Measurements from ENCODE around the gene SURF6.

SURF6 gene

GRCh38 chr9:133307301-133307700 lies 28.7 kb downstream of the SURF6 start:
- Histone ChIP-seq H3K27ac (ENCODE audit: extremely low read depth, low read depth, low read length) (no peak overlapping the region), H3K36me3 (ENCODE audit: control insufficient read depth in 2 of 2, insufficient read depth in 1 of 2, low read length in 2 of 2) (no peaks in the 10 kb centered on the region), H3K4me1 (ENCODE audit: control insufficient read depth, insufficient read depth, low read length) (no peaks in the 10 kb centered on the region), H3K4me3 (ENCODE audit: low read depth, low read length) (no peak overlapping the region), H3K9me3 (ENCODE audit: control insufficient read depth, insufficient read depth, low read depth, low read length) (no peaks in the 10 kb centered on the region)
- CTCF ChIA-PET = interaction anchor here (0.6 to 2.9 kb wide), 4 partner anchors 68 to 125 kb away, joined by 3 to 12 read pairs (median 4); no protein-coding TSS in a partner anchor
- POLR2A ChIA-PET = no interaction called here
- no peak for TF ChIP-seq ZNF791 (tag by site-specific recombination; IDR thresholded peaks at IDR 0.05)
- no peak for TF ChIP-seq ZNF571 (tag by site-specific recombination; IDR thresholded peaks at IDR 0.05)
- no peak for TF ChIP-seq ZNF184 (tag by site-specific recombination; IDR thresholded peaks at IDR 0.05)
- no peak for TF ChIP-seq ZFP3 (tag by site-specific recombination; IDR thresholded peaks at IDR 0.05; ENCODE audit: low read depth)
- TF ChIP-seq IKZF3 (tag by site-specific recombination; IDR thresholded peaks at IDR 0.05) = no peak
- no peak for TF ChIP-seq ZBTB8A (tag by site-specific recombination; IDR thresholded peaks at IDR 0.05)
- no peak for TF ChIP-seq ZNF214 (tag by site-specific recombination; IDR thresholded peaks at IDR 0.05; ENCODE audit: borderline replicate concordance)
- TF ChIP-seq ZNF354C (tag by site-specific recombination; IDR thresholded peaks at IDR 0.05; ENCODE audit: borderline replicate concordance, low read depth) = no peak
- TF ChIP-seq ZNF621 (tag by site-specific recombination; IDR thresholded peaks at IDR 0.05) = no peak
- no peak for TF ChIP-seq REPIN1 (tag by site-specific recombination; IDR thresholded peaks at IDR 0.05; ENCODE audit: low read depth)
- no peak for TF ChIP-seq BCL11B (tag by site-specific recombination; IDR thresholded peaks at IDR 0.05; ENCODE audit: low read depth)
- no peak for TF ChIP-seq ZSCAN23 (tag by site-specific recombination; IDR thresholded peaks at IDR 0.05)
- no peak for TF ChIP-seq ZNF677 (tag by site-specific recombination; IDR thresholded peaks at IDR 0.05)
- TF ChIP-seq, protein P1, sequence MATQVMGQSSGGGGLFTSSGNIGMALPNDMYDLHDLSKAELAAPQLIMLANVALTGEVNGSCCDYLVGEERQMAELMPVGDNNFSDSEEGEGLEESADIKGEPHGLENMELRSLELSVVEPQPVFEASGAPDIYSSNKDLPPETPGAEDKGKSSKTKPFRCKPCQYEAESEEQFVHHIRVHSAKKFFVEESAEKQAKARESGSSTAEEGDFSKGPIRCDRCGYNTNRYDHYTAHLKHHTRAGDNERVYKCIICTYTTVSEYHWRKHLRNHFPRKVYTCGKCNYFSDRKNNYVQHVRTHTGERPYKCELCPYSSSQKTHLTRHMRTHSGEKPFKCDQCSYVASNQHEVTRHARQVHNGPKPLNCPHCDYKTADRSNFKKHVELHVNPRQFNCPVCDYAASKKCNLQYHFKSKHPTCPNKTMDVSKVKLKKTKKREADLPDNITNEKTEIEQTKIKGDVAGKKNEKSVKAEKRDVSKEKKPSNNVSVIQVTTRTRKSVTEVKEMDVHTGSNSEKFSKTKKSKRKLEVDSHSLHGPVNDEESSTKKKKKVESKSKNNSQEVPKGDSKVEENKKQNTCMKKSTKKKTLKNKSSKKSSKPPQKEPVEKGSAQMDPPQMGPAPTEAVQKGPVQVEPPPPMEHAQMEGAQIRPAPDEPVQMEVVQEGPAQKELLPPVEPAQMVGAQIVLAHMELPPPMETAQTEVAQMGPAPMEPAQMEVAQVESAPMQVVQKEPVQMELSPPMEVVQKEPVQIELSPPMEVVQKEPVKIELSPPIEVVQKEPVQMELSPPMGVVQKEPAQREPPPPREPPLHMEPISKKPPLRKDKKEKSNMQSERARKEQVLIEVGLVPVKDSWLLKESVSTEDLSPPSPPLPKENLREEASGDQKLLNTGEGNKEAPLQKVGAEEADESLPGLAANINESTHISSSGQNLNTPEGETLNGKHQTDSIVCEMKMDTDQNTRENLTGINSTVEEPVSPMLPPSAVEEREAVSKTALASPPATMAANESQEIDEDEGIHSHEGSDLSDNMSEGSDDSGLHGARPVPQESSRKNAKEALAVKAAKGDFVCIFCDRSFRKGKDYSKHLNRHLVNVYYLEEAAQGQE (tag by site-specific recombination; IDR thresholded peaks at IDR 0.05) = no peak
- TF ChIP-seq ZNF433 (tag by site-specific recombination; IDR thresholded peaks at IDR 0.05; ENCODE audit: low read depth) = no peak
- no peak for TF ChIP-seq ZNF324 (tag by site-specific recombination; IDR thresholded peaks at IDR 0.05)
- TF ChIP-seq ZNF37A (tag by site-specific recombination; IDR thresholded peaks at IDR 0.05) = no peak
- no peak for TF ChIP-seq ZNF626 (tag by site-specific recombination; IDR thresholded peaks at IDR 0.05)
- no peak for TF ChIP-seq HOXA7 (CRISPR knock-in tag; IDR thresholded peaks at IDR 0.05; ENCODE audit: borderline replicate concordance)
- TF ChIP-seq SP2 (tag by site-specific recombination; IDR thresholded peaks at IDR 0.05) = no peak

GRCh38 chr9:133306242-133307204 lies 29.5 kb downstream of the SURF6 start:
- H3K4me3 ChIP-seq (ENCODE audit: low read depth, low read length) = no peak overlapping the region
- POLR2A ChIA-PET = no interaction called here
- H3K4me1 ChIP-seq (ENCODE audit: control insufficient read depth, insufficient read depth, low read length) = no peaks in the 10 kb centered on the region
- CTCF ChIA-PET = interaction anchor here (0.8 to 2.9 kb wide), 6 partner anchors 14 to 125 kb away, joined by 3 to 12 read pairs (median 4); no protein-coding TSS in a partner anchor
- no peaks in the 10 kb centered on the region for H3K36me3 ChIP-seq (ENCODE audit: control insufficient read depth in 2 of 2, insufficient read depth in 1 of 2, low read length in 2 of 2)
- no peak overlapping the region for H3K27ac ChIP-seq (ENCODE audit: extremely low read depth, low read depth, low read length)
- H3K9me3 ChIP-seq (ENCODE audit: control insufficient read depth, insufficient read depth, low read depth, low read length) = no peaks in the 10 kb centered on the region
- no peak for TF ChIP-seq ZEB2 (tag by site-specific recombination; IDR thresholded peaks at IDR 0.05)
- no peak for TF ChIP-seq ZBTB17 (tag by site-specific recombination; IDR thresholded peaks at IDR 0.05)
- no peak for TF ChIP-seq ZNF311 (tag by site-specific recombination; IDR thresholded peaks at IDR 0.05; ENCODE audit: borderline replicate concordance)
- TF ChIP-seq ZNF37A (tag by site-specific recombination; IDR thresholded peaks at IDR 0.05) = no peak
- no peak for TF ChIP-seq PRDM6 (tag by site-specific recombination; IDR thresholded peaks at IDR 0.05)
- TF ChIP-seq, protein P2, sequence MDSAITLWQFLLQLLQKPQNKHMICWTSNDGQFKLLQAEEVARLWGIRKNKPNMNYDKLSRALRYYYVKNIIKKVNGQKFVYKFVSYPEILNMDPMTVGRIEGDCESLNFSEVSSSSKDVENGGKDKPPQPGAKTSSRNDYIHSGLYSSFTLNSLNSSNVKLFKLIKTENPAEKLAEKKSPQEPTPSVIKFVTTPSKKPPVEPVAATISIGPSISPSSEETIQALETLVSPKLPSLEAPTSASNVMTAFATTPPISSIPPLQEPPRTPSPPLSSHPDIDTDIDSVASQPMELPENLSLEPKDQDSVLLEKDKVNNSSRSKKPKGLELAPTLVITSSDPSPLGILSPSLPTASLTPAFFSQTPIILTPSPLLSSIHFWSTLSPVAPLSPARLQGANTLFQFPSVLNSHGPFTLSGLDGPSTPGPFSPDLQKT (IDR thresholded peaks at IDR 0.05; ENCODE audit: borderline replicate concordance, low read depth, low read length) = no peak
- TF ChIP-seq SP3 (tag by site-specific recombination; IDR thresholded peaks at IDR 0.05) = no peak
- no peak for TF ChIP-seq ZNF354C (tag by site-specific recombination; IDR thresholded peaks at IDR 0.05; ENCODE audit: borderline replicate concordance, low read depth)
- TF ChIP-seq ZNF169 (tag by site-specific recombination; IDR thresholded peaks at IDR 0.05) = no peak
- TF ChIP-seq ZNF560 (tag by site-specific recombination; IDR thresholded peaks at IDR 0.05; ENCODE audit: borderline replicate concordance) = no peak
- TF ChIP-seq KLF1 (tag by site-specific recombination; IDR thresholded peaks at IDR 0.05) = no peak
- no peak for TF ChIP-seq ZNF416 (tag by site-specific recombination; IDR thresholded peaks at IDR 0.05)
